Measurements from ENCODE around the gene SHISA7. TPM values are rescaled to one million over a fixed set of nuclear protein-coding genes. Genes with fewer than 3 reads are reported as not detected.

SHISA7 gene
- total RNA-seq, 1 donor from 2014 or later = not detected

- DNase-seq (ENCODE audit: low read depth) (no peak), FAIRE-seq (no peak)
- Histone ChIP-seq H3K36me3 (ENCODE audit: control insufficient read depth, insufficient read depth, low read length) (peaks cover 32% of the 10 kb centered on the region), H3K4me3 (ENCODE audit: low read depth, low read length) (no peak overlapping the region), H3K27me3 (ENCODE audit: control insufficient read depth, insufficient read depth, low read length) (no peaks in the 10 kb centered on the region)
- TF ChIP-seq, protein P1, sequence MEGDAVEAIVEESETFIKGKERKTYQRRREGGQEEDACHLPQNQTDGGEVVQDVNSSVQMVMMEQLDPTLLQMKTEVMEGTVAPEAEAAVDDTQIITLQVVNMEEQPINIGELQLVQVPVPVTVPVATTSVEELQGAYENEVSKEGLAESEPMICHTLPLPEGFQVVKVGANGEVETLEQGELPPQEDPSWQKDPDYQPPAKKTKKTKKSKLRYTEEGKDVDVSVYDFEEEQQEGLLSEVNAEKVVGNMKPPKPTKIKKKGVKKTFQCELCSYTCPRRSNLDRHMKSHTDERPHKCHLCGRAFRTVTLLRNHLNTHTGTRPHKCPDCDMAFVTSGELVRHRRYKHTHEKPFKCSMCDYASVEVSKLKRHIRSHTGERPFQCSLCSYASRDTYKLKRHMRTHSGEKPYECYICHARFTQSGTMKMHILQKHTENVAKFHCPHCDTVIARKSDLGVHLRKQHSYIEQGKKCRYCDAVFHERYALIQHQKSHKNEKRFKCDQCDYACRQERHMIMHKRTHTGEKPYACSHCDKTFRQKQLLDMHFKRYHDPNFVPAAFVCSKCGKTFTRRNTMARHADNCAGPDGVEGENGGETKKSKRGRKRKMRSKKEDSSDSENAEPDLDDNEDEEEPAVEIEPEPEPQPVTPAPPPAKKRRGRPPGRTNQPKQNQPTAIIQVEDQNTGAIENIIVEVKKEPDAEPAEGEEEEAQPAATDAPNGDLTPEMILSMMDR (IDR thresholded peaks at IDR 0.05; ENCODE audit: insufficient read depth, low read length, severe bottlenecking) = no peak
Measured at GRCh38 chr19:55389386-55390317, 53.4 kb downstream of the SHISA7 start.

DNA sequence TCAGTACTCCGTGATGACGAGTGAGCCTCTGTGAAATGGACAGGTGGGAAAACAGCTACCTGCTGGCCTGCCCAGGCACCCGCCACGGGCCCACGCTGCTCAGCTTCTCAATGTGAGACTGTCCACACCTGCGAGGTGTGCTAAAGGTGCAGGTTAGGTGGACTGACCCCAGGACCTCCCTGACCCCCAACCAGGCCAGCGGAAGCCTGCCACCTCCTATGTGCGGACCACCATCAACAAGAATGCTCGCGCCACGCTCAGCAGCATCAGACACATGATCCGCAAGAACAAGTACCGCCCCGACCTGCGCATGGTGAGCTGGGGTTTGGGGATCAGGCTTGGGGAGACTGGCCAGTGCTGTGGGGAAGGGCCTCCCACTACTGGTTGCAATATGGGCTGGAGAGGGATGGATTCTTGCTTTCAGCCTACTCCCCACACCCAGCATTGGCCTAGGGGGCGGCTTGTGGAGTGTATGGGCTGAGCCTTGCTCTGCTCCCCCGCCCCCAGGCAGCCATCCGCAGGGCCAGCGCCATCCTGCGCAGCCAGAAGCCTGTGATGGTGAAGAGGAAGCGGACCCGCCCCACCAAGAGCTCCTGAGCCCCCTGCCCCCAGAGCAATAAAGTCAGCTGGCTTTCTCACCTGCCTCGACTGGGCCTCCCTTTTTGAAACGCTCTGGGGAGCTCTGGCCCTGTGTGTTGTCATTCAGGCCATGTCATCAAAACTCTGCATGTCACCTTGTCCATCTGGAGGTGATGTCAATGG is 55.2 kb downstream of the SHISA7 start:
- TF ChIP-seq, protein P1 (IDR thresholded peaks at IDR 0.05; ENCODE audit: insufficient read depth, low read length, severe bottlenecking) = no peak
- H3K36me3 ChIP-seq (ENCODE audit: control insufficient read depth, insufficient read depth, low read length) = peaks cover 32% of the 10 kb centered on the region
- H3K4me3 ChIP-seq (ENCODE audit: low read depth, low read length) = no peak overlapping the region
- DNase-seq (ENCODE audit: low read depth) = no peak
- no peaks in the 10 kb centered on the region for H3K27me3 ChIP-seq (ENCODE audit: control insufficient read depth, insufficient read depth, low read length)
- no peak for FAIRE-seq

GRCh38 chr19:55386493-55386971 is 56.6 kb downstream of the SHISA7 start:
- FAIRE-seq = no peak
- Histone ChIP-seq H3K27me3 (ENCODE audit: control insufficient read depth, insufficient read depth, low read length) (no peaks in the 10 kb centered on the region), H3K4me3 (ENCODE audit: low read depth, low read length) (peak overlapping the region; percentile 77), H3K36me3 (ENCODE audit: control insufficient read depth, insufficient read depth, low read length) (peaks cover 32% of the 10 kb centered on the region)
- TF ChIP-seq, protein P1 (IDR thresholded peaks at IDR 0.05; ENCODE audit: insufficient read depth, low read length, severe bottlenecking) = no peak
- DNase-seq (ENCODE audit: low read depth) = peak; percentile 26

- FAIRE-seq = no peak
- peak; percentile 94 for DNase-seq (ENCODE audit: low read depth)
- H3K27me3 ChIP-seq (ENCODE audit: control insufficient read depth, insufficient read depth, low read length) = no peaks in the 10 kb centered on the region
- peak within 1 kb of the TSS; percentile 77 for H3K4me3 ChIP-seq (ENCODE audit: low read depth, low read length)
- H3K36me3 ChIP-seq (ENCODE audit: control insufficient read depth, insufficient read depth, low read length) = peaks cover 32% of the 10 kb centered on the region
- TF ChIP-seq, protein P1 (IDR thresholded peaks at IDR 0.05; ENCODE audit: insufficient read depth, low read length, severe bottlenecking) = no peak
Measured at GRCh38 chr19:55385724-55386492, 57.2 kb downstream of the SHISA7 start, which contains the start of gene RPL28. TSS of gene RPL28 (plus strand) at chr19:55385932. CDS start at chr19:55386358, 426 bp downstream.

GRCh38 chr19:55384920-55385723 is 58.0 kb downstream of the SHISA7 start:
- no peak for FAIRE-seq
- Histone ChIP-seq H3K4me3 (ENCODE audit: low read depth, low read length) (peak overlapping the region; percentile 77), H3K27me3 (ENCODE audit: control insufficient read depth, insufficient read depth, low read length) (no peaks in the 10 kb centered on the region), H3K36me3 (ENCODE audit: control insufficient read depth, insufficient read depth, low read length) (peaks cover 32% of the 10 kb centered on the region)
- TF ChIP-seq, protein P1 (IDR thresholded peaks at IDR 0.05; ENCODE audit: insufficient read depth, low read length, severe bottlenecking) = no peak
- DNase-seq (ENCODE audit: low read depth) = peak; percentile 92
